ENCODE results near the gene NBPF1.
"Not testable (repeated sequence)": the region's sequence is repeated elsewhere in the genome, so short reads cannot be mapped to it uniquely, and the experiment has no call there.

DNA sequence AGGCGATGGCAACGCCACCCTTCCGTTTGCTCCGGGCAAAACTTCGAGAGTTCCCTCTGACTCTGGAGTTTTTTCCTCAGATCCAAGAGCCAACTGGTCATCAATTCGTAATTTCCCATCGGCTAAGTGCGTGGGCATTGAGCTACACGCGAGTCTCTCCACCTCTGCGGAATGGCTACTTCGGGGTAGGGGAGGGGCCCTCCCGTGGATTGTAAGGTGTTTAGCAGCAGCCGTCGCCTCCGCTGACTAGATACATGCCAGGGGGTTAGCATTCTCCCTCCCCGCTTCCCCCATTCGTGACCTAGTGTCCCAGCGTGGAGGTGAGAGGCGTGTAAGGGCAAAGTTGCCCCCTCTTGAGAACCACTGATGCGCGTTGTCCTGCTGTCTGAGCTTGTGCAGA lies 77.5 kb downstream of the NBPF1 start:
- not testable (repeated sequence) for TF ChIP-seq EZH2 (IDR thresholded peaks at IDR 0.05; ENCODE audit: insufficient read depth, poor library complexity, severe bottlenecking); EZH2phosphoT487 (IDR thresholded peaks at IDR 0.05; ENCODE audit: insufficient read depth, low read depth)
